Subcutaneous adipose tissue (tissue), 4 donors: ENCODE results near the gene TSKU. TPM values are rescaled to one million over a fixed set of nuclear protein-coding genes. Genes with fewer than 3 reads are reported as not detected.

ENCODE experiments used
- total RNA-seq, 4 donors: library from RNA; depleted of rRNA; stranded (reverse); fragments of >200 nt; gene quantifications; one replicate each; pipeline ENCODE4 v1.1.0, GENCODE V29; 2016
- TF ChIP-seq, protein P1 (sequence below): fragments of 450-650 bp; IDR thresholded peaks from one replicate; pipeline ENCODE4 v1.5.1; 2016; ENCODE audit warnings: low read depth, mild to moderate bottlenecking, control low read depth, antibody characterized with exemption, moderate library complexity

The TSKU gene
- total RNA-seq, 4 donors from 2014 or later, result 78.9 to 385 (median 157) TPM

DNA sequence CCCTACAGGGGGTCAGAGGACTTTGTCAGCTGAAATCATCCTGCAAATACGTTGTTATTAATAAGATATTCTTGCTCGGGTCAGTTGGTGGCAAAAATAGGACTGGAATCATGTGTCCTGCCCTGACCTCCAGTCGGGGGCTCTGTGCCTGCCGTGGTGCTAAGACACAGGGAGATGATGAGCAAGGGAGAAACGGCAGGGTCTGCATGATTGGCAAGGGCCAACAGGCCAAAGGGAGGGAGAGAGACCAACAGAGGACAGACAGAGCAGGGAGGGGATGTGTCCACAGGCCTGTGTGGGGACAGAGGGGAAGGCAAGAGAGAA lies 10.4 kb upstream of the TSKU start:
- TF ChIP-seq, protein P1, sequence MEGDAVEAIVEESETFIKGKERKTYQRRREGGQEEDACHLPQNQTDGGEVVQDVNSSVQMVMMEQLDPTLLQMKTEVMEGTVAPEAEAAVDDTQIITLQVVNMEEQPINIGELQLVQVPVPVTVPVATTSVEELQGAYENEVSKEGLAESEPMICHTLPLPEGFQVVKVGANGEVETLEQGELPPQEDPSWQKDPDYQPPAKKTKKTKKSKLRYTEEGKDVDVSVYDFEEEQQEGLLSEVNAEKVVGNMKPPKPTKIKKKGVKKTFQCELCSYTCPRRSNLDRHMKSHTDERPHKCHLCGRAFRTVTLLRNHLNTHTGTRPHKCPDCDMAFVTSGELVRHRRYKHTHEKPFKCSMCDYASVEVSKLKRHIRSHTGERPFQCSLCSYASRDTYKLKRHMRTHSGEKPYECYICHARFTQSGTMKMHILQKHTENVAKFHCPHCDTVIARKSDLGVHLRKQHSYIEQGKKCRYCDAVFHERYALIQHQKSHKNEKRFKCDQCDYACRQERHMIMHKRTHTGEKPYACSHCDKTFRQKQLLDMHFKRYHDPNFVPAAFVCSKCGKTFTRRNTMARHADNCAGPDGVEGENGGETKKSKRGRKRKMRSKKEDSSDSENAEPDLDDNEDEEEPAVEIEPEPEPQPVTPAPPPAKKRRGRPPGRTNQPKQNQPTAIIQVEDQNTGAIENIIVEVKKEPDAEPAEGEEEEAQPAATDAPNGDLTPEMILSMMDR, result no peak

DNA sequence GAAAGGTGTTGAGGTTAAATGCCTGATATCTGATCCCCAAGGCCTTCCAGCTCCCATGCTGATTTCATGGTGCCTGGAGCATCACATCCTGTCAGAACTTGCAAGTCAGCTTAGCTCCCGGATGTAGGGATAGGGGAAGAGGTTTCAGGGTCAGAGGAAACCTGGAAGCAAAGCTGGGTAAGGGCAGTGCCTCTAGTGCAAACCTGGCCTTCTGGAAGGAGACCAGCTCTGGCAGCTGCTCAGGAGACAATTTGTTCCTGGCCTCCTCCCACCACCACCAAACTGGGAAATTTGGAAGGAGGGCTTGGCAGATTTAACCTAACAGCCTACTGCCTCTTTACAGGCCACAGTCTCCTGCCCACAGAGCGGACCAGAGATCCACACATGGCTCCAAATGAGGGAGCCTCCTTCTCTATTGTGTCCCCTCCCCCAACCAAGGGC lies 9.2 kb upstream of the TSKU start:
- TF ChIP-seq, protein P1, result no peak

DNA sequence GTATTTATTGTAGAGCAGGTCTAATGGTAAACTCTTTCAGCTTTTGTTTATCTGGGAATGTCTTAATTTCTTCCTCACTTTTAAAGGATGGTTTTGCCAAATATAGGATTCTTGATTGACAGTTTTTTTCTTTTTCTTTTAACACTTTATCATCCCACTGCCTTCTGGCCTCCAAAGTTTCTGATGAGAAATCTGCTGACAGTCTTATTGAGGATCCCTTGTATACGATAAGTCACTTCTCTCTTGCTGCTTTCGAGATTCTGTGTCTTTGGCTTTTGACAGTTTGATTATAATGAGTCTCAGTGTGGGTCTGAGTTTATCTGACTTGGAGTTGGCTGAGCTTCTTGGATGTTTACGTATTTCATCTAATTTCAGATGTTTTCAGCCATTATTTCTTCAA lies 6.7 kb upstream of the TSKU start:
- TF ChIP-seq, protein P1, result no peak

- TF ChIP-seq, protein P1, result no peak
Measured at GRCh38 chr11:76777305-76777704, 5.9 kb upstream of the TSKU start.

DNA sequence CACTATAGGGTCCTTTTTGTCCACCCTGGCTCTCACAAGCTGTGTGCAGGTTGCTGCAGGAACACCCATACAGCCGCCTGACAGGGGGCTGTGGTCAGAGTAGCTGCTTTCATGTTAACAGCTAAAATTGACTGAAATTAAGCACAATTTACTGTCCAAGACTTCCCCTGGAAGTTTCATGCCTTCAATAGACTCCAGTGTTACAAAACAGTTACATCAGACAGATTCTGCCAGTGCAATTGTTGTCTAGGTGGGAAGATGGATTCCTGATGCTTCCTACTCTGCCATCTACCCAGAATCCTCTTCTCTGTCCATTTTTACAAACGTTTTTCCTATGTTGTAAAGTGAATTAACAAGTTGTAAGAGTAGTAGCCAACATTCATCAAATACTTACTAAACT lies 5.3 kb upstream of the TSKU start:
- TF ChIP-seq, protein P1, result no peak

DNA sequence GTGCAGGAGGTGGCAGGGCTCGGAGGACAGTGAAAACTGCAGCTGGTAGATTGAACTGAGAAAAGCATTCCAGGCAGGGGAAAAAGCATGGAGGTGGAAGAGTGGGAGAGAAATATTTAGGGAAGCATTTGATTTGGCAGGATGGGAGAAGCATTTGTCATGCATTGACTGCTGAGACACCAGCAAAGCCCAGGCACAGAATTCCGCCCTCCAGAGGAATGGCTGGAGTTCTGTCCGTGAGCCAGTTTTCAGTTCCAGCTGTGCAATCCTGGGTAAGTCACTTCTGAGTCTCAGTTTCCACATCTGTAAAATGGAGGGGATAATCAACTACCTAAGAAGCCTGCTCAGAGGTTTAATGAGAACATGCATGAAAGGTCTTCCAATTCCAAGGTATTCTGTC lies 4.3 kb upstream of the TSKU start:
- TF ChIP-seq, protein P1, result no peak

DNA sequence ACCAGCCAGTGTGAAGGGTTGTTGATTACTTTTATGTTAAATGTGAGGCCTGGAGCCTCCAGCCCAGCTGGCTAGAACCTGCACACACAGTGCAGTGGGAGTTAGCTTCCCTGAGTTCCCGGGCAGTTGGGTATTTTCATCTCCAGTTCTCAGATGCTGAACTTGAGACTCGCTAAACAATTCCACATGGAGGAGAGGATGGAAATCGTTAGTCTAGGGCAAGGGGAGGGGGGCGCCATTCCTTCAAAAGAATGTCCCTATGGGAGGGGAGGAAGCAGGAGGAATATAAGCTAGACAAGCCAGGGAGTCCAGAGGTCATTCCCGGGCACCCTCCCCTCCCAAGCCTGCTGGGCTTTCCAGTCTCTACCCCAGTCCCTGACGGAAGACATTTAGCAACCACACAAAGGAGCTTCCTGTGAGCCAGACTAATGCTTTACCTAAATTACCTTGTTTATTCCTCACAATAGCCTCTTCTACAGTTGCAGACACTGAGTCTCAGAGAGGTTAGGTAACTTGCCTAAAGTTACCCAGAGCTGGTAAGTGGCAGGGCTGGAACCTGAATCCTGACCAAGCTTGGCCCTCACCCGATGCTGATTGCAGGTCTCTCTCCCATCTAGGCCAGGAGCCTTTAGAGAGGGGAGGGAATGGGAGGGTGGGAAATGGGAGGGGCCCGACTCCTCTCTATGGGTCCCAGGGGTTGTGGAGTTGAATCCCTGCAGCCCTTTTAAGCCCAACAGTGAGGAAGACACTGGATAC lies 1.9 kb upstream of the TSKU start:
- TF ChIP-seq, protein P1, result no peak
